Spleen (tissue), 7 donors: ENCODE data around the gene ONECUT3.

Experiments
- POLR2AphosphoS5 ChIP-seq, 3 donors: sonication (generic); formaldehyde crosslinking; IDR thresholded peaks; one replicate each; pipeline ENCODE4 v1.5.1; 2017; ENCODE audit warnings: antibody characterized with exemption in 3 of 3
- TF ChIP-seq, protein P1 (sequence below), 11 experiments: fragments of 200-600 bp in 7 of 11; fragments of 450-650 bp in 4 of 11; sonication (generic) in 4 of 11; IDR thresholded peaks in 8 of 11; conservative IDR thresholded peaks in 3 of 11; 1 replicate in 7 of 11; 2 replicates in 4 of 11; pipeline versions ENCODE4 v1.4.0 to v1.8.0; 2016 to 2021; ENCODE audit warnings: antibody characterized with exemption in 11 of 11, inconsistent platforms in 4 of 11, mild to moderate bottlenecking in 1 of 11
- donor health status: DM: no; HTN: no; CAD: no; lungs with moderate emphysema.
- donor health status: DM: no; HTN: no; CAD: no.
- donor health status: DM: no; HTN: no; CAD: no.

DNA sequence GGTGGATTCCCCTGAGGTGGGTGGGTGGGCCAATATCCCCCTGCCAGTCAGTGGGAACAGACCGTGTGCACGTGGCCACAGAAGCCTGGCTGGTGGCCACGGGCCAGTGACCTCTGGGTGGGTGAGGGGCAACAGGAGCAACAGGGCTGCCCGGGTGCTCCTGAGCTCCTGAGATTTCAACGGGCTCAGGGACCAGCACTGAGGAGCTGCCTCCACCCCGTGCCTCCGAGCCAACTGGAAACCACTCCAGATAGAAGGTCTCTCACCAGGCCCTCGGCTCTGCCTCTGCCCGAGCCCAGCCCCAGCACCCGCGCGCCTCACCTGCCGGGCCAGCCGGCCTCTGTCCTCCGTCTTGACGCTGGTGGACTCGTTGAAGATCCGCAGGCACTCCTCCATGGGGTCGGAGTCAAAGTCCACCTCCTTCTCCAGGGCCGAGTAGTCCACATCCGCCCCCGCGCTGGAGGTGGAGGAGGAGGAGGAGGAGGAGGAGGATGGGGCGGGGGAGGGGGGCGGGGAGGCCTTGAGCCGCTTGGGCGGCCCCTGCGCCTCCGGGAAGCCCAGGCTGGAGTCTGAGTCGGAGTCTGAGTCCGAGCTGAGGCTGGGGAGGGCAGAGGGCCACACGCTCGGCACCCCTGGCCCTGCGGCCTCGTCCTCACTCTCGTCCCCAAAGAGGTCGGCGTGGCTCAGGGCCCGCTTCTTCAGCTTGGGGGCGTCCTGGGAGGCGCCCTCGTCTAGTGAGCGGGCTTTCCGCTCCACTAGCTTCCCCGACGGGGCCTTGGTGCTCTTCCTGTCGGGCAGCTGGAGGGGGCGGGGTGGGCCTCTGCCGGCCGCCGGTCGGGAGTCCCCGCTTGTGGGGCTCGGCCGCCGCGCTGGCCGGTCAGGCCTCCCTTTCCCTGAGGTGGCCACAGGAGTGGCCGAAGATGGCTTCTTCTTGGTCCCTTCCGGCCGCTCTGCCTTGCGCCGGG is 73.5 kb downstream of the ONECUT3 start:
- TF ChIP-seq, protein P1, sequence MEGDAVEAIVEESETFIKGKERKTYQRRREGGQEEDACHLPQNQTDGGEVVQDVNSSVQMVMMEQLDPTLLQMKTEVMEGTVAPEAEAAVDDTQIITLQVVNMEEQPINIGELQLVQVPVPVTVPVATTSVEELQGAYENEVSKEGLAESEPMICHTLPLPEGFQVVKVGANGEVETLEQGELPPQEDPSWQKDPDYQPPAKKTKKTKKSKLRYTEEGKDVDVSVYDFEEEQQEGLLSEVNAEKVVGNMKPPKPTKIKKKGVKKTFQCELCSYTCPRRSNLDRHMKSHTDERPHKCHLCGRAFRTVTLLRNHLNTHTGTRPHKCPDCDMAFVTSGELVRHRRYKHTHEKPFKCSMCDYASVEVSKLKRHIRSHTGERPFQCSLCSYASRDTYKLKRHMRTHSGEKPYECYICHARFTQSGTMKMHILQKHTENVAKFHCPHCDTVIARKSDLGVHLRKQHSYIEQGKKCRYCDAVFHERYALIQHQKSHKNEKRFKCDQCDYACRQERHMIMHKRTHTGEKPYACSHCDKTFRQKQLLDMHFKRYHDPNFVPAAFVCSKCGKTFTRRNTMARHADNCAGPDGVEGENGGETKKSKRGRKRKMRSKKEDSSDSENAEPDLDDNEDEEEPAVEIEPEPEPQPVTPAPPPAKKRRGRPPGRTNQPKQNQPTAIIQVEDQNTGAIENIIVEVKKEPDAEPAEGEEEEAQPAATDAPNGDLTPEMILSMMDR (IDR thresholded peaks at IDR 0.05 in 8 of 11, conservative IDR thresholded peaks at IDR 0.05 in 3 of 11): no peak
- TF ChIP-seq POLR2AphosphoS5 (IDR thresholded peaks at IDR 0.05): peak; percentile 63 to 81 (median 79)
